Activated CD4-positive, alpha-beta memory T cell treated with anti-CD3 and anti-CD28 coated beads for 36 hours (primary cell): ENCODE measurements around the gene DDX54. TPM values are rescaled to one million over a fixed set of nuclear protein-coding genes. Genes with fewer than 3 reads are reported as not detected.
"Not testable (repeated sequence)": the region's sequence is repeated elsewhere in the genome, so short reads cannot be mapped to it uniquely, and the experiment has no call there.

Experiments used
- CTCF ChIA-PET: fragments of 350-600 bp; sonication (Branson Sonifier 250); formaldehyde crosslinking; loops from one replicate; lab custom pipeline; 2021; ENCODE audit warnings: antibody characterized with exemption, inconsistent platforms; lab: Charles Lee
- POLR2A ChIA-PET: fragments of 350-600 bp; sonication (Branson Sonifier 250); formaldehyde crosslinking; loops from one replicate; lab custom pipeline; 2021; ENCODE audit warnings: antibody characterized with exemption; lab: Charles Lee
- DNase-seq: peaks from one replicate; pipeline ENCODE4 v3.0.0-alpha.2; 2020
- H3K27ac Mint-ChIP-seq: one replicate; pipeline ENCODE4 v1.8.0; 2021; ENCODE audit warnings: mixed read lengths
- H3K27me3 Mint-ChIP-seq: one replicate; pipeline ENCODE4 v1.8.0; 2021; ENCODE audit warnings: mixed read lengths
- H3K36me3 Mint-ChIP-seq: one replicate; pipeline ENCODE4 v1.8.0; 2021; ENCODE audit warnings: mixed read lengths
- H3K4me1 Mint-ChIP-seq: one replicate; pipeline ENCODE4 v1.8.0; 2021; ENCODE audit warnings: low read depth, mixed read lengths
- H3K4me3 Mint-ChIP-seq: one replicate; pipeline ENCODE4 v1.8.0; 2021; ENCODE audit warnings: mild to moderate bottlenecking, mixed read lengths
- H3K9me3 Mint-ChIP-seq: one replicate; pipeline ENCODE4 v1.8.0; 2021; ENCODE audit warnings: mixed read lengths
- intact Hi-C: fragments of 100-400 bp; cut with micrococcal nuclease; formaldehyde crosslinking; loops from one replicate; pipeline ENCODE4 v1.15.1; 2023
- total RNA-seq, 2 experiments: library from RNA; stranded (reverse); gene quantifications; one replicate each; pipeline ENCODE4 v1.2.3, GENCODE V29; 2021

Gene DDX54
- total RNA-seq, 2 experiments from 2014 or later, result 107 to 109 TPM

- no peak overlapping the region for H3K4me3 Mint-ChIP-seq
- ChIA-PET CTCF (no interaction called here), POLR2A (no interaction called here)
- H3K27me3 Mint-ChIP-seq, result no peaks in the 10 kb centered on the region
- intact Hi-C loops, result no loop called here
- no peak overlapping the region for H3K27ac Mint-ChIP-seq
- no peaks in the 10 kb centered on the region for H3K4me1 Mint-ChIP-seq
- no peak for DNase-seq
- no peaks in the 10 kb centered on the region for H3K36me3 Mint-ChIP-seq
- H3K9me3 Mint-ChIP-seq, result peaks cover 2% of the 10 kb centered on the region
Measured at GRCh38 chr12:113128802-113129663, 56.2 kb downstream of the DDX54 start.

- ChIA-PET POLR2A (no interaction called here), CTCF (no interaction called here)
- DNase-seq, result no peak
- H3K27me3 Mint-ChIP-seq, result no peaks in the 10 kb centered on the region
- no peak overlapping the region for H3K4me3 Mint-ChIP-seq
- H3K4me1 Mint-ChIP-seq, result no peaks in the 10 kb centered on the region
- peaks cover 8% of the 10 kb centered on the region for H3K9me3 Mint-ChIP-seq
- H3K27ac Mint-ChIP-seq, result no peak overlapping the region
- intact Hi-C loops, result no loop called here
- H3K36me3 Mint-ChIP-seq, result peaks cover 3% of the 10 kb centered on the region
Measured at GRCh38 chr12:113127791-113128199, 57.5 kb downstream of the DDX54 start.

GRCh38 chr12:113120670-113121370, 64.5 kb downstream of the DDX54 start:
- H3K27me3 Mint-ChIP-seq, result no peaks in the 10 kb centered on the region
- H3K4me3 Mint-ChIP-seq, result no peak overlapping the region
- intact Hi-C loops, result no loop called here
- DNase-seq, result no peak
- H3K4me1 Mint-ChIP-seq, result no peaks in the 10 kb centered on the region
- H3K36me3 Mint-ChIP-seq, result peaks cover 3% of the 10 kb centered on the region
- CTCF ChIA-PET, result interaction anchor here (0.8 to 1.5 kb wide), 5 partner anchors 32 to 128 kb away, joined by 4 to 6 read pairs (median 4); no protein-coding TSS in a partner anchor
- POLR2A ChIA-PET, result no interaction called here
- peaks cover 10% of the 10 kb centered on the region for H3K9me3 Mint-ChIP-seq
- no peak overlapping the region for H3K27ac Mint-ChIP-seq

GRCh38 chr12:113119980-113120669, 65.2 kb downstream of the DDX54 start:
- intact Hi-C loops, result no loop called here
- Mint-ChIP-seq H3K36me3 (peaks cover 3% of the 10 kb centered on the region), H3K4me3 (no peak overlapping the region), H3K27ac (no peak overlapping the region), H3K27me3 (no peaks in the 10 kb centered on the region), H3K4me1 (no peaks in the 10 kb centered on the region), H3K9me3 (peaks cover 10% of the 10 kb centered on the region)
- no peak for DNase-seq
- CTCF ChIA-PET, result interaction anchor here (0.8 to 1.5 kb wide), 5 partner anchors 32 to 127 kb away, joined by 4 to 6 read pairs (median 4); no protein-coding TSS in a partner anchor
- POLR2A ChIA-PET, result no interaction called here

GRCh38 chr12:113118142-113118541, 67.1 kb downstream of the DDX54 start:
- DNase-seq, result no peak
- CTCF ChIA-PET, result interaction anchor here (1.4 kb wide), 1 partner anchor 20 kb away, joined by 4 read pairs; no protein-coding TSS in a partner anchor
- Mint-ChIP-seq H3K9me3 (peaks cover 4% of the 10 kb centered on the region), H3K36me3 (peaks cover under 1% of the 10 kb centered on the region), H3K4me3 (no peak overlapping the region), H3K27me3 (no peaks in the 10 kb centered on the region), H3K4me1 (no peaks in the 10 kb centered on the region), H3K27ac (no peak overlapping the region)
- intact Hi-C loops, result no loop called here
- POLR2A ChIA-PET, result no interaction called here

GRCh38 chr12:113117684-113118083, 67.6 kb downstream of the DDX54 start:
- DNase-seq, H3K9me3 Mint-ChIP-seq, H3K36me3 Mint-ChIP-seq, H3K4me3 Mint-ChIP-seq, H3K4me1 Mint-ChIP-seq, H3K27me3 Mint-ChIP-seq, intact Hi-C loops, H3K27ac Mint-ChIP-seq, POLR2A ChIA-PET: not testable (repeated sequence)
- CTCF ChIA-PET, result interaction anchor here (1.4 kb wide), 1 partner anchor 19 kb away, joined by 4 read pairs; no protein-coding TSS in a partner anchor

GRCh38 chr12:113116875-113117274, 68.4 kb downstream of the DDX54 start:
- Mint-ChIP-seq H3K36me3 (no peaks in the 10 kb centered on the region), H3K27me3 (no peaks in the 10 kb centered on the region), H3K9me3 (no peaks in the 10 kb centered on the region), H3K27ac (no peak overlapping the region), H3K4me3 (no peak overlapping the region), H3K4me1 (no peaks in the 10 kb centered on the region)
- no peak for DNase-seq
- ChIA-PET POLR2A (no interaction called here), CTCF (interaction anchor here (1.4 kb wide), 1 partner anchor 19 kb away, joined by 4 read pairs; no protein-coding TSS in a partner anchor)
- intact Hi-C loops, result no loop called here

GRCh38 chr12:113115455-113116126, 69.7 kb downstream of the DDX54 start:
- intact Hi-C loops, result no loop called here
- DNase-seq, result no peak
- H3K36me3 Mint-ChIP-seq, result no peaks in the 10 kb centered on the region
- ChIA-PET POLR2A (no interaction called here), CTCF (no interaction called here)
- no peaks in the 10 kb centered on the region for H3K27me3 Mint-ChIP-seq
- H3K4me1 Mint-ChIP-seq, result no peaks in the 10 kb centered on the region
- H3K4me3 Mint-ChIP-seq, result no peak overlapping the region
- no peak overlapping the region for H3K27ac Mint-ChIP-seq
- H3K9me3 Mint-ChIP-seq, result no peaks in the 10 kb centered on the region

GRCh38 chr12:113114447-113115178, 70.7 kb downstream of the DDX54 start:
- Mint-ChIP-seq H3K9me3 (no peaks in the 10 kb centered on the region), H3K27me3 (no peaks in the 10 kb centered on the region), H3K4me1 (peaks cover 4% of the 10 kb centered on the region), H3K4me3 (no peak overlapping the region), H3K27ac (no peak overlapping the region), H3K36me3 (no peaks in the 10 kb centered on the region)
- intact Hi-C loops, result no loop called here
- CTCF ChIA-PET, result interaction anchor here (0.6 to 0.8 kb wide), 2 partner anchors 19 to 39 kb away, joined by 3 to 4 read pairs; no protein-coding TSS in a partner anchor
- DNase-seq, result no peak
- POLR2A ChIA-PET, result no interaction called here

GRCh38 chr12:113113397-113113796, 71.9 kb downstream of the DDX54 start:
- Mint-ChIP-seq H3K4me1 (peaks cover 4% of the 10 kb centered on the region), H3K27me3 (no peaks in the 10 kb centered on the region), H3K27ac (no peak overlapping the region), H3K4me3 (no peak overlapping the region), H3K9me3 (no peaks in the 10 kb centered on the region), H3K36me3 (no peaks in the 10 kb centered on the region)
- POLR2A ChIA-PET, result no interaction called here
- DNase-seq, result no peak
- CTCF ChIA-PET, result no interaction called here
- intact Hi-C loops, result no loop called here
